GM12878 (cell line): ENCODE results near the gene SEC23IP. TPM values are rescaled to one million over a fixed set of nuclear protein-coding genes. Genes with fewer than 3 reads are reported as not detected.

Experiments used
- ATAC-seq: fragments of 200-7000 bp; cut with Tn5 transposase; 3 replicates; pipeline ENCODE4 v1.9.1; 2020; ENCODE audit warnings: mild to moderate bottlenecking, moderate library complexity
- BruUV-seq: library from RNA; stranded (reverse); fragments of 400-500 nt; replicated peaks from 2 replicates; lab custom pipeline; 2021; lab: Mats Ljungman, UMichigan
- CTCF ChIA-PET: fragments of 300-600 bp; sonication (Branson Sonifier 250); formaldehyde crosslinking; extraction: SDS; loops from one replicate; lab custom pipeline; 2021; ENCODE audit warnings: inconsistent platforms; lab: Yijun Ruan, JAX
- POLR2A ChIA-PET: fragments of 350-600 bp; formaldehyde crosslinking; extraction: SDS; loops from one replicate; lab custom pipeline; 2021; ENCODE audit warnings: inconsistent platforms; lab: Charles Lee
- RAD21 ChIA-PET: fragments of 300-600 bp; sonication (Branson Sonifier 250); formaldehyde crosslinking; loops from one replicate; lab custom pipeline; 2023; ENCODE audit warnings: antibody characterized with exemption; ENCODE audit not compliant: unreplicated experiment; lab: Charles Lee
- SMC1A ChIA-PET: fragments of 300-600 bp; sonication (Branson Sonifier 250); formaldehyde crosslinking; loops from one replicate; lab custom pipeline; 2023; ENCODE audit not compliant: unreplicated experiment, uncharacterized antibody; lab: Charles Lee
- DNase-seq: peaks from one replicate; pipeline ENCODE4 v3.0.0-alpha.2; 2011; ENCODE audit warnings: low read depth, low spot score
- FAIRE-seq: peaks from 3 replicates; lab custom pipeline; 2011; peaks lifted over from hg19 to GRCh38; lab: Jason Lieb, UNC
- H2AFZ ChIP-seq: 2 replicates; pipeline ENCODE4 v1.6.0; 2011; ENCODE audit warnings: low read depth, low read length, control low read depth; ENCODE audit not compliant: control insufficient read depth
- H3K27ac ChIP-seq: 2 replicates; pipeline ENCODE4 v1.5.1; 2011; ENCODE audit warnings: control low read depth; ENCODE audit not compliant: control insufficient read depth, insufficient read depth
- H3K27me3 ChIP-seq, 2 experiments: replicated peaks in 1 of 2; 2 replicates each; pipeline versions ENCODE4 v1.6.0 to v1.6.1; 2011; ENCODE audit warnings: low read length in 1 of 2; ENCODE audit not compliant: control insufficient read depth in 2 of 2, insufficient read depth in 2 of 2
- H3K36me3 ChIP-seq, 2 experiments: 2 replicates each; pipeline ENCODE4 v1.5.1; 2011; ENCODE audit warnings: low read length in 1 of 2; ENCODE audit not compliant: control insufficient read depth in 2 of 2, insufficient read depth in 2 of 2
- H3K4me1 ChIP-seq: 2 replicates; pipeline ENCODE4 v1.6.1; 2011; ENCODE audit warnings: mild to moderate bottlenecking, low read length, moderate library complexity, mixed read lengths; ENCODE audit not compliant: control insufficient read depth, insufficient read depth
- H3K4me2 ChIP-seq: 2 replicates; pipeline ENCODE4 v1.6.0; 2011; ENCODE audit warnings: control low read depth; ENCODE audit not compliant: control insufficient read depth, insufficient read depth
- H3K4me3 ChIP-seq: fragments of 200-600 bp; sonication (generic); 2 replicates; pipeline ENCODE4 v1.5.1; 2016
- H3K79me2 ChIP-seq: 2 replicates; pipeline ENCODE4 v1.6.0; 2011; ENCODE audit warnings: low read length; ENCODE audit not compliant: control insufficient read depth, insufficient read depth
- H3K9ac ChIP-seq: 2 replicates; pipeline ENCODE4 v1.8.0; 2011; ENCODE audit warnings: low read length, control low read depth, mixed read lengths; ENCODE audit not compliant: control insufficient read depth, insufficient read depth
- H3K9me3 ChIP-seq: replicated peaks from 3 replicates; pipeline ENCODE4 v1.5.1; 2011; ENCODE audit warnings: mild to moderate bottlenecking, low read length; ENCODE audit not compliant: control insufficient read depth, insufficient read depth
- H4K20me1 ChIP-seq: 2 replicates; pipeline ENCODE4 v1.6.0; 2011; ENCODE audit not compliant: control insufficient read depth, insufficient read depth
- CBFB ChIP-seq: IDR thresholded peaks from 2 replicates; pipeline ENCODE4 v1.6.1; 2016; ENCODE audit warnings: antibody characterized with exemption, low read depth
- CREB1 ChIP-seq: IDR thresholded peaks from 2 replicates; pipeline ENCODE4 v1.6.1; 2012; ENCODE audit warnings: low read depth, mild to moderate bottlenecking, inconsistent platforms
- HDAC6 ChIP-seq: fragments of 200-600 bp; sonication (generic); IDR thresholded peaks from one replicate; pipeline ENCODE4 v1.8.0; 2017; ENCODE audit warnings: antibody characterized with exemption; ENCODE audit not compliant: unreplicated experiment
- IKZF2 ChIP-seq, 2 experiments: fragments of 450-650 bp; IDR thresholded peaks; 2 replicates each; pipeline ENCODE4 v1.6.1; 2017; ENCODE audit warnings: mild to moderate bottlenecking in 2 of 2, moderate library complexity in 2 of 2
- IRF3 ChIP-seq: fragments of 450-650 bp; IDR thresholded peaks from 2 replicates; pipeline ENCODE4 v1.6.1; 2014; ENCODE audit warnings: mild to moderate bottlenecking
- KAT2A ChIP-seq: conservative IDR thresholded peaks from 2 replicates; pipeline ENCODE4 v1.6.1; 2011; ENCODE audit warnings: low read depth, low read length; ENCODE audit not compliant: control insufficient read depth
- MAX ChIP-seq: IDR thresholded peaks from 2 replicates; pipeline ENCODE4 v1.6.1; 2012; ENCODE audit warnings: low read depth, low read length, improper control_type of control experiment
- MYB ChIP-seq: fragments of 150-350 bp; IDR thresholded peaks from 2 replicates; pipeline ENCODE4 v1.6.1; 2014; ENCODE audit warnings: mild to moderate bottlenecking, low read depth, low read length, borderline replicate concordance
- NR2C2 ChIP-seq: IDR thresholded peaks from 2 replicates; pipeline ENCODE4 v1.6.1; 2011; ENCODE audit warnings: borderline replicate concordance, low read depth; ENCODE audit not compliant: control insufficient read depth, insufficient read length
- PML ChIP-seq: IDR thresholded peaks from 2 replicates; pipeline ENCODE4 v1.6.1; 2012; ENCODE audit warnings: low read length, inconsistent platforms
- RB1 ChIP-seq: fragments of 450-650 bp; formaldehyde crosslinking; IDR thresholded peaks from 2 replicates; pipeline ENCODE4 v1.6.1; 2017; ENCODE audit warnings: mild to moderate bottlenecking, borderline replicate concordance
- RFX5 ChIP-seq: IDR thresholded peaks from 2 replicates; pipeline ENCODE4 v1.6.1; 2011; ENCODE audit warnings: low read depth, low read length, improper control_type of control experiment
- SP1 ChIP-seq: IDR thresholded peaks from one replicate; pipeline ENCODE4 v1.6.1; 2011; ENCODE audit warnings: low read depth, low read length
- ZNF274 ChIP-seq: IDR thresholded peaks from one replicate; pipeline ENCODE4 v1.8.0; 2011; ENCODE audit not compliant: insufficient read length, insufficient read depth
- WGBS: methylation state at CpG from one replicate; pipeline ENCODE4 v1.1.6; 2016; ENCODE audit warnings: low lambda C conversion rate; ENCODE audit not compliant: insufficient replicate concordance, insufficient coverage; ENCODE audit errors: missing lambda C conversion rate; 5-methylcytosine and 5-hydroxymethylcytosine counted together
- in situ Hi-C: fragments of 300-500 bp; cut with MboI; formaldehyde crosslinking; loops from 9 replicates; pipeline ENCODE4 v1.14.3; 2018; ENCODE audit warnings: mixed read lengths
- intact Hi-C: fragments of 100-400 bp; cut with micrococcal nuclease; formaldehyde crosslinking; loops from one replicate; pipeline ENCODE4 v1.14.2; 2022; ENCODE audit not compliant: unreplicated experiment
- polyA plus RNA-seq, 11 experiments: library from polyadenylated mRNA; depleted of rRNA in 4 of 11; unstranded in 6 of 11; stranded (reverse) in 5 of 11; fragments of >200 nt; fragmentation: Nextera tagmentation in 4 of 11; fragmentation: Illumina TruSeq in 1 of 11; extraction: Ambion mirVana in 4 of 11; extraction: Trizol in 1 of 11; gene quantifications; 1 replicate in 1 of 11; 2 replicates in 10 of 11; pipeline versions ENCODE4 v1.2.1 to v1.2.3, GENCODE V29; 2011 to 2016; ENCODE audit warnings: inconsistent platforms in 2 of 11, missing spikeins in 2 of 11, low read depth in 1 of 11
- total RNA-seq, 4 experiments: library from RNA; depleted of rRNA in 3 of 4; stranded (reverse); fragments of >200 nt in 3 of 4; fragmentation: Illumina TruSeq in 1 of 4; extraction: Trizol in 1 of 4; gene quantifications; 2 replicates each; pipeline versions ENCODE4 v1.2.1 to v1.2.3, GENCODE V29; 2013 to 2021

The SEC23IP gene
- total and polyA plus RNA-seq, 10 of the 15 experiments (the other 5 are each of a cell fraction or from before 2014, with no cell fraction given), result 15.1 to 82.5 (median 36.0) TPM

- H2AFZ ChIP-seq, result no peak overlapping the region
- FAIRE-seq, result no peak
- no peak overlapping the region for H3K27ac ChIP-seq
- no peaks in the 10 kb centered on the region for H3K36me3 ChIP-seq
- H3K4me2 ChIP-seq, result no peak overlapping the region
- RAD21 ChIA-PET, result no interaction called here
- 90% methylated on average over 1 of the region's 1 CpG for WGBS
- no peak for DNase-seq
- BruUV-seq, result no TSS peak
- intact Hi-C loops, result no loop called here
- H3K4me3 ChIP-seq, result no peak overlapping the region
- no peaks in the 10 kb centered on the region for H3K9me3 ChIP-seq
- H3K79me2 ChIP-seq, result no peaks in the 10 kb centered on the region
- in situ Hi-C loops, result no loop called here
- H3K4me1 ChIP-seq, result no peaks in the 10 kb centered on the region
- TF ChIP-seq SP1 (no peak), ZNF274 (no peak), RFX5 (no peak), KAT2A (no peak), CBFB (no peak), NR2C2 (no peak), IKZF2 (IDR thresholded peaks at IDR 0.05) (no peak), IRF3 (no peak), MYB (no peak), RB1 (no peak), HDAC6 (no peak), PML (no peak), CREB1 (no peak), MAX (no peak)
- SMC1A ChIA-PET, result no interaction called here
- no peaks in the 10 kb centered on the region; a peak in 1 of 4 replicates for H3K27me3 ChIP-seq
- H4K20me1 ChIP-seq, result no peaks in the 10 kb centered on the region
- POLR2A ChIA-PET, result no interaction called here
- ATAC-seq, result no peak
- H3K9ac ChIP-seq, result no peak overlapping the region
- CTCF ChIA-PET, result no interaction called here
Observed at GRCh38 chr10:119988333-119988732, 95.8 kb downstream of the SEC23IP start.
